Liver (tissue), 9 donors: Measurements from ENCODE around the gene INO80D. TPM values are rescaled to one million over a fixed set of nuclear protein-coding genes. Genes with fewer than 3 reads are reported as not detected.

ENCODE experiments used
- DNase-seq: peaks from one replicate; pipeline ENCODE4 v3.0.0-alpha.2; 2017; ENCODE audit warnings: low spot score
- H3K27ac ChIP-seq, 2 donors: one replicate each; pipeline ENCODE4 v1.7.0; 2013; ENCODE audit warnings: inconsistent platforms in 2 of 2, low read length in 2 of 2, control low read depth in 1 of 2, low read depth in 1 of 2, mild to moderate bottlenecking in 1 of 2
- H3K27me3 ChIP-seq, 4 donors: one replicate each; pipeline versions ENCODE4 v1.6.1 to v1.7.0; 2013; ENCODE audit warnings: low read length in 3 of 4, inconsistent platforms in 1 of 4, mild to moderate bottlenecking in 1 of 4, moderate library complexity in 1 of 4; ENCODE audit not compliant: control insufficient read depth in 4 of 4, insufficient read depth in 4 of 4
- H3K36me3 ChIP-seq, 4 donors: one replicate each; pipeline versions ENCODE4 v1.6.1 to v1.7.0; 2013; ENCODE audit warnings: low read length in 3 of 4, mild to moderate bottlenecking in 3 of 4, low read depth in 1 of 4, moderate library complexity in 1 of 4; ENCODE audit not compliant: control insufficient read depth in 4 of 4, insufficient read depth in 3 of 4
- H3K4me1 ChIP-seq, 4 donors: one replicate each; pipeline versions ENCODE4 v1.6.1 to v1.7.0; 2013; ENCODE audit warnings: low read length in 3 of 4, mild to moderate bottlenecking in 3 of 4, moderate library complexity in 1 of 4; ENCODE audit not compliant: control insufficient read depth in 4 of 4, insufficient read depth in 4 of 4
- H3K4me3 ChIP-seq, 3 donors: one replicate each; pipeline versions ENCODE4 v1.6.1 to v1.7.0; 2013; ENCODE audit warnings: low read length in 3 of 3, control low read depth in 1 of 3, low read depth in 1 of 3, mild to moderate bottlenecking in 1 of 3
- H3K9ac ChIP-seq, 2 donors: one replicate each; pipeline ENCODE4 v1.7.0; 2013; ENCODE audit warnings: low read length in 2 of 2, mild to moderate bottlenecking in 2 of 2, moderate library complexity in 2 of 2, control low read depth in 1 of 2, low read depth in 1 of 2
- H3K9me3 ChIP-seq, 4 donors: one replicate each; pipeline versions ENCODE4 v1.6.1 to v1.7.0; 2013; ENCODE audit warnings: low read length in 3 of 4; ENCODE audit not compliant: control insufficient read depth in 4 of 4
- EGR1 ChIP-seq, 2 donors: IDR thresholded peaks; 2 replicates each; pipeline ENCODE4 v1.6.1; 2016 to 2018; ENCODE audit warnings: antibody characterized with exemption in 2 of 2, low read depth in 2 of 2
- FOXA1 ChIP-seq: IDR thresholded peaks from 2 replicates; pipeline ENCODE4 v1.6.1; 2016; ENCODE audit warnings: antibody characterized with exemption
- GABPA ChIP-seq, 2 donors: IDR thresholded peaks in 1 of 2; conservative IDR thresholded peaks in 1 of 2; 2 replicates each; pipeline ENCODE4 v1.6.1; 2016; ENCODE audit warnings: antibody characterized with exemption in 2 of 2, mild to moderate bottlenecking in 1 of 2, moderate library complexity in 1 of 2
- HNF4A ChIP-seq, 2 donors: conservative IDR thresholded peaks; 2 replicates each; pipeline ENCODE4 v1.6.1; 2016; ENCODE audit warnings: antibody characterized with exemption in 2 of 2, mild to moderate bottlenecking in 2 of 2
- HNF4G ChIP-seq: IDR thresholded peaks from 2 replicates; pipeline ENCODE4 v1.6.1; 2016; ENCODE audit warnings: antibody characterized with exemption
- JUND ChIP-seq, 2 donors: IDR thresholded peaks; 2 replicates each; pipeline ENCODE4 v1.6.1; 2016; ENCODE audit warnings: antibody characterized with exemption in 2 of 2
- NR2F2 ChIP-seq: IDR thresholded peaks from 2 replicates; pipeline ENCODE4 v1.6.1; 2016; ENCODE audit warnings: antibody characterized with exemption
- RAD21 ChIP-seq, 2 donors: IDR thresholded peaks; 2 replicates each; pipeline ENCODE4 v1.6.1; 2016; ENCODE audit warnings: antibody characterized with exemption in 2 of 2, mild to moderate bottlenecking in 2 of 2
- RXRA ChIP-seq, 2 donors: IDR thresholded peaks; 2 replicates each; pipeline ENCODE4 v1.6.1; 2017 to 2018; ENCODE audit warnings: antibody characterized with exemption in 2 of 2, mild to moderate bottlenecking in 1 of 2
- SP1 ChIP-seq: IDR thresholded peaks from 2 replicates; pipeline ENCODE4 v1.6.1; 2018; ENCODE audit warnings: antibody characterized with exemption, mild to moderate bottlenecking
- YY1 ChIP-seq: IDR thresholded peaks from 2 replicates; pipeline ENCODE4 v1.6.1; 2016; ENCODE audit warnings: antibody characterized with exemption, mild to moderate bottlenecking
- WGBS: extraction: QIAGEN DNeasy Blood & Tissue Kit; methylation state at CpG from one replicate; pipeline ENCODE4 v1.1.7; 2013; 5-methylcytosine and 5-hydroxymethylcytosine counted together
- polyA plus RNA-seq, 2 donors: library from polyadenylated mRNA; stranded (reverse) in 1 of 2; unstranded in 1 of 2; fragments of 200-250 nt in 1 of 2; fragments of >200 nt in 1 of 2; fragmentation: Nextera tagmentation in 1 of 2; extraction: Ambion mirVana in 1 of 2; gene quantifications; one replicate each; pipeline versions ENCODE4 v1.2.1 to v1.2.3, GENCODE V29; 2013 to 2015
- total RNA-seq, 2 donors: library from RNA; depleted of rRNA; stranded (reverse); fragments of >200 nt; gene quantifications; one replicate each; pipeline ENCODE4 v1.2.3, GENCODE V29; 2014
- TF ChIP-seq, protein P1 (sequence below): IDR thresholded peaks from 2 replicates; pipeline ENCODE4 v1.6.1; 2016; ENCODE audit warnings: antibody characterized with exemption
- TF ChIP-seq, protein P2 (sequence below): fragments of 150-350 bp; IDR thresholded peaks from 2 replicates; pipeline ENCODE4 v1.5.1; 2017; ENCODE audit warnings: improper control_type of control experiment, low read depth, low read length; ENCODE audit not compliant: missing input control
- TF ChIP-seq, protein P3 (sequence below): IDR thresholded peaks from 2 replicates; pipeline ENCODE4 v1.6.1; 2016; ENCODE audit warnings: antibody characterized with exemption, mild to moderate bottlenecking
- TF ChIP-seq, protein P4 (sequence below): IDR thresholded peaks from 2 replicates; pipeline ENCODE4 v1.6.1; 2016; ENCODE audit warnings: antibody characterized with exemption
- donor health status: healthy.
- donor health status: healthy.
- donor health status: healthy.
- donor health status: healthy.
- donor health status: healthy.

INO80D gene
- total and polyA plus RNA-seq, 4 donors = 0.76 to 10.3 (median 5.4) TPM

DNA sequence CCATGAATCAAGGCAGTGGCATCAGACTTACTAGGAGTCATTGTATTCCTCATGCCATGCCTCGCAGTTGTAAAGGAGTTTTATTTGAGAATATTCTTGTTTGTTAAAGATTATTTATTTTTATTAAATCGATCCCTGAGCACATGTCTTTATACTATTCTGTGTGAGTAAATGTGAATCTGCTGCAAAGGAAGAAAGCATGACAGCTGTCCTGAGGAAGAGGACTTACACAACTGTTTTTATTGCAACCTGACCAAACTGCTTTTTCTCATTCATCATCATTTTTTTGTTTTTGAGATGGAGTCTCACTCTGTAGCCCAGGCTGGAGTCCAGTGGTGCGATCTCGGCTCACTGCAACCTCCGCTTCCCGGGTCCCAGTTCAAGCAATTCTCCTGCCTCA, 34.1 kb downstream of the INO80D start:
- Histone ChIP-seq H3K27me3 (no peaks in the 10 kb centered on the region), H3K9me3 (no peaks in the 10 kb centered on the region), H3K36me3 (peaks cover 3 to 19% (median 13%) of the 10 kb centered on the region in 4 donors), H3K4me1 (no peaks in the 10 kb centered on the region), H3K4me3 (no peak overlapping the region), H3K9ac (no peak overlapping the region), H3K27ac (no peak overlapping the region)
- WGBS = 89% methylated on average over 6 of the region's 6 CpGs
- no peak for TF ChIP-seq RXRA (IDR thresholded peaks at IDR 0.05)
- no peak for DNase-seq

DNA sequence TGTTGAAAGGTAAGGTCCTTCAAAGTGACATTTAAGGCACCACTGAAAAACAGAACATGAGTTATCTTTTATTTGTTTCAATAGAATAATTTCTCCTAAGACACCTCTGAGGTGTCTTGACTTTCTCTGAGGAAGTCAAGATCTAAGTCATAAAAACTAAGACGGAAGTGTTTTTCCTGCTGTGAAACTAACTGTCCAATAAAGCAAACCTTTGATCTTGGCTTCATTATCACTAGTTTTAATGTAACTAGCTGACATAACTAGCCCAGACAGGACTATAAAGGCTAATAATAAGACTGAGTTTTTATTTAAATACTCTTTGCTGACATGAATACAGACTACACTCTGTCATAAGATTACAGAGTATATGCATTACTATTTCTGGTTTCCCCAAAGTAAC, 36.6 kb downstream of the INO80D start:
- WGBS = 55% methylated on average over 1 of the region's 1 CpG
- Histone ChIP-seq H3K27ac (no peak overlapping the region), H3K9ac (no peak overlapping the region), H3K27me3 (no peaks in the 10 kb centered on the region), H3K9me3 (no peaks in the 10 kb centered on the region), H3K4me3 (no peak overlapping the region), H3K4me1 (no peaks in the 10 kb centered on the region), H3K36me3 (peaks cover 3 to 11% (median 6%) of the 10 kb centered on the region in 4 donors)
- TF ChIP-seq YY1 (no peak), JUND (IDR thresholded peaks at IDR 0.05) (no peak), FOXA1 (no peak), EGR1 (IDR thresholded peaks at IDR 0.05; ENCODE audit: low read depth in 2 of 2) (no peak), RAD21 (IDR thresholded peaks at IDR 0.05) (no peak), HNF4G (no peak), RXRA (IDR thresholded peaks at IDR 0.05) (no peak), HNF4A (conservative IDR thresholded peaks at IDR 0.05) (no peak), NR2F2 (no peak), SP1 (no peak), GABPA (IDR thresholded peaks at IDR 0.05 in 1 of 2, conservative IDR thresholded peaks at IDR 0.05 in 1 of 2) (no peak)
- TF ChIP-seq, protein P1, sequence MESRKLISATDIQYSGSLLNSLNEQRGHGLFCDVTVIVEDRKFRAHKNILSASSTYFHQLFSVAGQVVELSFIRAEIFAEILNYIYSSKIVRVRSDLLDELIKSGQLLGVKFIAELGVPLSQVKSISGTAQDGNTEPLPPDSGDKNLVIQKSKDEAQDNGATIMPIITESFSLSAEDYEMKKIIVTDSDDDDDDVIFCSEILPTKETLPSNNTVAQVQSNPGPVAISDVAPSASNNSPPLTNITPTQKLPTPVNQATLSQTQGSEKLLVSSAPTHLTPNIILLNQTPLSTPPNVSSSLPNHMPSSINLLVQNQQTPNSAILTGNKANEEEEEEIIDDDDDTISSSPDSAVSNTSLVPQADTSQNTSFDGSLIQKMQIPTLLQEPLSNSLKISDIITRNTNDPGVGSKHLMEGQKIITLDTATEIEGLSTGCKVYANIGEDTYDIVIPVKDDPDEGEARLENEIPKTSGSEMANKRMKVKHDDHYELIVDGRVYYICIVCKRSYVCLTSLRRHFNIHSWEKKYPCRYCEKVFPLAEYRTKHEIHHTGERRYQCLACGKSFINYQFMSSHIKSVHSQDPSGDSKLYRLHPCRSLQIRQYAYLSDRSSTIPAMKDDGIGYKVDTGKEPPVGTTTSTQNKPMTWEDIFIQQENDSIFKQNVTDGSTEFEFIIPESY = no peak
- TF ChIP-seq, protein P2, sequence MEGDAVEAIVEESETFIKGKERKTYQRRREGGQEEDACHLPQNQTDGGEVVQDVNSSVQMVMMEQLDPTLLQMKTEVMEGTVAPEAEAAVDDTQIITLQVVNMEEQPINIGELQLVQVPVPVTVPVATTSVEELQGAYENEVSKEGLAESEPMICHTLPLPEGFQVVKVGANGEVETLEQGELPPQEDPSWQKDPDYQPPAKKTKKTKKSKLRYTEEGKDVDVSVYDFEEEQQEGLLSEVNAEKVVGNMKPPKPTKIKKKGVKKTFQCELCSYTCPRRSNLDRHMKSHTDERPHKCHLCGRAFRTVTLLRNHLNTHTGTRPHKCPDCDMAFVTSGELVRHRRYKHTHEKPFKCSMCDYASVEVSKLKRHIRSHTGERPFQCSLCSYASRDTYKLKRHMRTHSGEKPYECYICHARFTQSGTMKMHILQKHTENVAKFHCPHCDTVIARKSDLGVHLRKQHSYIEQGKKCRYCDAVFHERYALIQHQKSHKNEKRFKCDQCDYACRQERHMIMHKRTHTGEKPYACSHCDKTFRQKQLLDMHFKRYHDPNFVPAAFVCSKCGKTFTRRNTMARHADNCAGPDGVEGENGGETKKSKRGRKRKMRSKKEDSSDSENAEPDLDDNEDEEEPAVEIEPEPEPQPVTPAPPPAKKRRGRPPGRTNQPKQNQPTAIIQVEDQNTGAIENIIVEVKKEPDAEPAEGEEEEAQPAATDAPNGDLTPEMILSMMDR = no peak
- TF ChIP-seq, protein P3, sequence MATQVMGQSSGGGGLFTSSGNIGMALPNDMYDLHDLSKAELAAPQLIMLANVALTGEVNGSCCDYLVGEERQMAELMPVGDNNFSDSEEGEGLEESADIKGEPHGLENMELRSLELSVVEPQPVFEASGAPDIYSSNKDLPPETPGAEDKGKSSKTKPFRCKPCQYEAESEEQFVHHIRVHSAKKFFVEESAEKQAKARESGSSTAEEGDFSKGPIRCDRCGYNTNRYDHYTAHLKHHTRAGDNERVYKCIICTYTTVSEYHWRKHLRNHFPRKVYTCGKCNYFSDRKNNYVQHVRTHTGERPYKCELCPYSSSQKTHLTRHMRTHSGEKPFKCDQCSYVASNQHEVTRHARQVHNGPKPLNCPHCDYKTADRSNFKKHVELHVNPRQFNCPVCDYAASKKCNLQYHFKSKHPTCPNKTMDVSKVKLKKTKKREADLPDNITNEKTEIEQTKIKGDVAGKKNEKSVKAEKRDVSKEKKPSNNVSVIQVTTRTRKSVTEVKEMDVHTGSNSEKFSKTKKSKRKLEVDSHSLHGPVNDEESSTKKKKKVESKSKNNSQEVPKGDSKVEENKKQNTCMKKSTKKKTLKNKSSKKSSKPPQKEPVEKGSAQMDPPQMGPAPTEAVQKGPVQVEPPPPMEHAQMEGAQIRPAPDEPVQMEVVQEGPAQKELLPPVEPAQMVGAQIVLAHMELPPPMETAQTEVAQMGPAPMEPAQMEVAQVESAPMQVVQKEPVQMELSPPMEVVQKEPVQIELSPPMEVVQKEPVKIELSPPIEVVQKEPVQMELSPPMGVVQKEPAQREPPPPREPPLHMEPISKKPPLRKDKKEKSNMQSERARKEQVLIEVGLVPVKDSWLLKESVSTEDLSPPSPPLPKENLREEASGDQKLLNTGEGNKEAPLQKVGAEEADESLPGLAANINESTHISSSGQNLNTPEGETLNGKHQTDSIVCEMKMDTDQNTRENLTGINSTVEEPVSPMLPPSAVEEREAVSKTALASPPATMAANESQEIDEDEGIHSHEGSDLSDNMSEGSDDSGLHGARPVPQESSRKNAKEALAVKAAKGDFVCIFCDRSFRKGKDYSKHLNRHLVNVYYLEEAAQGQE = no peak
- TF ChIP-seq, protein P4, sequence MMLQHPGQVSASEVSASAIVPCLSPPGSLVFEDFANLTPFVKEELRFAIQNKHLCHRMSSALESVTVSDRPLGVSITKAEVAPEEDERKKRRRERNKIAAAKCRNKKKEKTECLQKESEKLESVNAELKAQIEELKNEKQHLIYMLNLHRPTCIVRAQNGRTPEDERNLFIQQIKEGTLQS = no peak
- no peak for DNase-seq
